Stimulated activated naive CD8-positive, alpha-beta T cell treated with anti-CD3 and anti-CD28 coated beads, Interleukin-15, Interleukin-2, amounts not matched to agents 100 ng/mL and 50 ng/mL, for 24 hours (primary cell): ENCODE data around the gene RELT.

Source experiments
- H3K27ac Mint-ChIP-seq: one replicate; pipeline ENCODE4 v1.8.0; 2021; ENCODE audit warnings: mild to moderate bottlenecking, mixed read lengths
- H3K27me3 Mint-ChIP-seq: one replicate; pipeline ENCODE4 v1.8.0; 2021; ENCODE audit warnings: mixed read lengths
- H3K36me3 Mint-ChIP-seq: one replicate; pipeline ENCODE4 v1.8.0; 2021; ENCODE audit warnings: low read depth, mixed read lengths
- H3K4me1 Mint-ChIP-seq: one replicate; pipeline ENCODE4 v1.8.0; 2021; ENCODE audit warnings: low read depth, mixed read lengths
- H3K4me3 Mint-ChIP-seq: one replicate; pipeline ENCODE4 v1.8.0; 2021; ENCODE audit warnings: mild to moderate bottlenecking, mixed read lengths
- H3K9me3 Mint-ChIP-seq: one replicate; pipeline ENCODE4 v1.8.0; 2021; ENCODE audit warnings: mixed read lengths

The RELT gene

DNA sequence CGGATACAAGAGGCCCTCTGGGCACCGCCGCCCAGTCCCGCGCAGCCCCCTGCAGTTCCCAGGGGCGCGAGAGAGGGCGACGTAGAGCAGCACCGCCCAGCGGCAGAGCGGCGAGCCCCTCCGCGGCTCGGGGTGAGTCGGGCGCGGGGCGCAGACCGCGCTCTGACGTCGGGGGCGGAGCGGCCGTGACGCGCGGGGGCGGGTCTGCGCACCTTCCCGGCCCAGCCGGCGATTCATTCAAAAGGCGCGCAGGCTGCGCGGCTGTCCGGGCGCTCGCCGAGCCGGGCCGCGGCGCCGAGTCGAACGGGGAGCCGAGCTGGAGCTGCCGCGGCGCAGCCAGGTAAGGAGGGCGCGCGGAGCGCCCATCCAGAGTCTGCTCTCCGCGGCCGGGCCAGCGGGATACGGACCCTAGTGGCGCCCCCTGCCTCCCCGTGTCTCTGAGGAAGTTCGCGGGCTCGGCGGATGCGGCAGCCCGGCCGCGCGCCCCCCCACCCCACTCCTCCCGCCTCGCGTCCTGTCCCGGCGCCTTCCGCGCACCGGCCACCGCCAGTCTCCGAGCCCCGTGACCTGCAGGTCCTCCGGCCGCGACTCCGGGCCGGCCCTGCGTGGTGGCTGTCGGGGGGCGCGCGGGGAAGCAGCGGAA lies at the start of gene RELT:
Gene RELT, plus strand, starts transcription at position 240 of the 643 bp plus-strand sequence. CDS start 12,738 bp downstream, outside the sequence.
- Mint-ChIP-seq H3K27ac (peak within 1 kb of the TSS; percentile 99), H3K4me3 (peak within 1 kb of the TSS; percentile 100), H3K4me1 (peaks cover 59% of the 10 kb centered on the region), H3K27me3 (no peaks in the 10 kb centered on the region), H3K36me3 (peaks cover 18% of the 10 kb centered on the region), H3K9me3 (no peaks in the 10 kb centered on the region)

DNA sequence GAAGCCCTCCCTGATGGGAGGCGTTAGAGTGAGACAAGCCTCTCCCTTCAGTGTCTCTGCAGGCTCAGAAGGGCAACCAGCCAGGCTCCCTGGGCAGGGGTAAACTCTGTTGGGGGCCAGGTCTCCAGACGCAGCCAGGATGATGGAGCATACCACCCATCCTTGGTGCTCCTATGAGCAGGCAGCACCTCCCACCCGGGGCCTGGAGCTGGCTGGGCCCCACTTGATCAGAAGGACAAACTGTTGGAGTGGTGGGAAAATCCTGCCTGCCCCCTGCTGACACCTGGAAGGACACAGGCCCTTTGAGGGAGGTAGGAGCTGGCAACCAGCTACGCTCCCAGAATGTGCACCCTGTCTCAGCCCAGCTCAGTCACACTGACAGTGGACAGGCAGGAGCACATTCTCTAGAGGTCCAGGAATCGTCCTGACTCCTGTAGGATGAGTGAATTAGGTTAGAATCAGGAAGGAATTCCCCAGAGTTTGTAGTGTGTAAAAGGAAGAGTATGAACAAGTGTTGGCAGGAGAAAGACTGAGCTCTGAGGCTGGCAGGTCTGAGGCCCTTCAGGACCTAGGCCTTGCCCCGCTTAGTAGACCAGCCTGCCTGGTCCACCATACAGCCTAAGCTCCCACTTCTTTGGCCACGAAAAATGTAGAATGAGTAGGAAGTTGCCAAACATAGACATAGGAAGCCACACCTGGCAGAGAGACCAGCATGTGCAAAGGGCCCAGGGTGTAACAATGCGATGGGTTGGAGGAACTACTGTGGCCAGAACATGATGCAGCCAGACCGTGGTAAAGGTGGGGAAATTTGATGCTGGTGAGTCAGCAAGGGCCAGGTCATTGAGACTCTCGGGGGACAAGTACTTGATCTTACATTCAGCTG lies 49.0 kb upstream of the RELT start:
- peaks cover 13% of the 10 kb centered on the region for H3K4me1 Mint-ChIP-seq
- no peak overlapping the region for H3K4me3 Mint-ChIP-seq
- H3K9me3 Mint-ChIP-seq, result no peaks in the 10 kb centered on the region
- H3K27ac Mint-ChIP-seq, result no peak overlapping the region
- H3K36me3 Mint-ChIP-seq, result no peaks in the 10 kb centered on the region
- no peaks in the 10 kb centered on the region for H3K27me3 Mint-ChIP-seq

DNA sequence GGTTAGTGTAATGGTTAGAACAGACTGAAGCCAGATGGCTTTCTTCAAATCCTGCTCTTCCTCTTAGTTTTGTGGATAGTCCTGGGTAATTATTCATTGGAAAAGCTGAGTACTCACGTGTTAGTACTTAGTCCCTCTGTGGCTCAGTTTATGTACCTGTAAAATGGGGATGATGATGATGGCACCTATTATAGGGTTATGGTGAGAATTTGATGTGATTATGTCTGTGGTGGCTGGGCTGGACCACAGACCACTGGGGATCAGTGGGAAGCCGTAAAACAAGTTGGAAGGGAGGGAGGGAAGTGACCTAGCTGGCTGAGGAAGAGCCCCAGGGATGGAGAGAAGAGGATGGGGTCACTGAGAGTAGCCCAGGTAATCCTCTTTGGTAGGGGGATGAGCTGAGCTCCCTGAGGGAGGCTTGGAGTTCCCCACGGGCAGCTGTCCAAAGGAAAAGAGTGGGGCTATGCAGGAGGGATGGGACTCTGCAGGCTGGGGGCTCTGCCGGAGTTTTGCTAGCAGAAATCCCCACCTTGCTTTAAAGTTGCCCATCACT lies 48.3 kb upstream of the RELT start:
- H3K9me3 Mint-ChIP-seq, result no peaks in the 10 kb centered on the region
- peaks cover 8% of the 10 kb centered on the region for H3K4me1 Mint-ChIP-seq
- H3K4me3 Mint-ChIP-seq, result no peak overlapping the region
- no peaks in the 10 kb centered on the region for H3K27me3 Mint-ChIP-seq
- H3K27ac Mint-ChIP-seq, result no peak overlapping the region
- H3K36me3 Mint-ChIP-seq, result no peaks in the 10 kb centered on the region

- H3K9me3 Mint-ChIP-seq, result no peaks in the 10 kb centered on the region
- no peak overlapping the region for H3K4me3 Mint-ChIP-seq
- H3K4me1 Mint-ChIP-seq, result peaks cover 8% of the 10 kb centered on the region
- no peak overlapping the region for H3K27ac Mint-ChIP-seq
- no peaks in the 10 kb centered on the region for H3K36me3 Mint-ChIP-seq
- H3K27me3 Mint-ChIP-seq, result no peaks in the 10 kb centered on the region
These were observed 45.6 kb upstream of the RELT start for GRCh38 chr11:73330569-73331093.

DNA sequence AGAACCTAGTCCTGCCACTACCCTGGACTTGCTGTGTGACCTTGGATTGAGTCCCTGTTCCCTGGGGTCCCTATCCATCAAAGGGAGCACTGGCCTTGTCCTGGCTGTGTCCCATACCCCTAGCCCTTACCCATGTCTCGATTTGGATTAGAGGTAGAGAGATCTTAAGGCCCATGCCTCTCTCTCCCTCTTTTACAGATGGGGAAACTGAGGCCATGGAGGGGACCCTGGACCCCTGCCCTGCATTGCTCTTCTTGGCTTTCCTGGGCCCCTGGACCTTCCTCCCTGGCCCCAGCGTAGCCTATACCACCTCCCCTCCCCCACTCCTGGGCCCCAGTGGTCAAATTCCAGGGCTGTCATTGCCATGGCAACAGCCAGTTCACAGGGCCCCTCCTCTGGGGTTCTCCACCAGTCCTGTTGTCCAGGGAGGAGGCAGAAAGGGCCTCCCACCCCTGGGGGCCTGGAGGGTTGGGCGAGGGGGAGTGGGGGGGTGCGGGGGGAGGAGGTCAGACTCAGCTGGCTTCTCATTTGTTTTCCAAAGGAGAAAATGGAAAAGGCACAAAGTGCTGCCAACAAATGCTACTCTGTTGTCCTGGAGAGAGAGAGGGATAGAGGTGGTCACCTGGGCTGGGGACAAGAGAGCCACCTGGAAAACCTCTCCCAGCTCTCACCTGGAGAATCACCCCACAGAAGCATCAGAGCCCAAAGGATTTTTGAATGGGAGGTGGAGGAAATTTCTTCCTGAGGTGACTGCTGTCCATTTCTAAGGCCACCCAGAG lies 44.9 kb upstream of the RELT start:
- H3K4me1 Mint-ChIP-seq, result peaks cover 8% of the 10 kb centered on the region
- H3K4me3 Mint-ChIP-seq, result no peak overlapping the region
- no peaks in the 10 kb centered on the region for H3K27me3 Mint-ChIP-seq
- no peaks in the 10 kb centered on the region for H3K9me3 Mint-ChIP-seq
- H3K36me3 Mint-ChIP-seq, result no peaks in the 10 kb centered on the region
- H3K27ac Mint-ChIP-seq, result no peak overlapping the region

DNA sequence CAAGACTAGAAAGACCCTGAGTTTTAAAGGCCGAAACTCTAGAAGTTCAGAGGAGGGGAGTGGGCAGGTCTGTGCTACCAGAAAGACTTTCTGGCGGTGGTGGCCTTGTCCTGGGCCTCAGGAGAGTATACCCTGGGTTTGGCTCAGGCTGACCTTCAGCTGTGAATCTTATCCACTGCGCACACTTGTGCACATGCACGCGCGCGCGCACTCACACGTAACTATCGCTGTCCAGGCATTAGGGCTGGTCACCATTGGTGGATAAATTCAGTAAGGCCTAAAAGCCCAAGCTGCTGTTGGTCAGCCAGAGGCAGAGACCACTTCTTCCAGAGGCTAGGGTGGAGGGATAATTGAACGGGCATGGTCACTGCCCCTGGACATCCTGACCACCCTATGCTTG lies 43.0 kb upstream of the RELT start:
- Mint-ChIP-seq H3K27ac (no peak overlapping the region), H3K9me3 (no peaks in the 10 kb centered on the region), H3K27me3 (peaks cover 4% of the 10 kb centered on the region), H3K4me3 (no peak overlapping the region), H3K36me3 (no peaks in the 10 kb centered on the region), H3K4me1 (no peaks in the 10 kb centered on the region)

GRCh38 chr11:73333640-73334383 lies 42.4 kb upstream of the RELT start:
- Mint-ChIP-seq H3K36me3 (no peaks in the 10 kb centered on the region), H3K27me3 (peaks cover 4% of the 10 kb centered on the region), H3K27ac (no peak overlapping the region), H3K4me1 (no peaks in the 10 kb centered on the region), H3K9me3 (no peaks in the 10 kb centered on the region), H3K4me3 (no peak overlapping the region)

DNA sequence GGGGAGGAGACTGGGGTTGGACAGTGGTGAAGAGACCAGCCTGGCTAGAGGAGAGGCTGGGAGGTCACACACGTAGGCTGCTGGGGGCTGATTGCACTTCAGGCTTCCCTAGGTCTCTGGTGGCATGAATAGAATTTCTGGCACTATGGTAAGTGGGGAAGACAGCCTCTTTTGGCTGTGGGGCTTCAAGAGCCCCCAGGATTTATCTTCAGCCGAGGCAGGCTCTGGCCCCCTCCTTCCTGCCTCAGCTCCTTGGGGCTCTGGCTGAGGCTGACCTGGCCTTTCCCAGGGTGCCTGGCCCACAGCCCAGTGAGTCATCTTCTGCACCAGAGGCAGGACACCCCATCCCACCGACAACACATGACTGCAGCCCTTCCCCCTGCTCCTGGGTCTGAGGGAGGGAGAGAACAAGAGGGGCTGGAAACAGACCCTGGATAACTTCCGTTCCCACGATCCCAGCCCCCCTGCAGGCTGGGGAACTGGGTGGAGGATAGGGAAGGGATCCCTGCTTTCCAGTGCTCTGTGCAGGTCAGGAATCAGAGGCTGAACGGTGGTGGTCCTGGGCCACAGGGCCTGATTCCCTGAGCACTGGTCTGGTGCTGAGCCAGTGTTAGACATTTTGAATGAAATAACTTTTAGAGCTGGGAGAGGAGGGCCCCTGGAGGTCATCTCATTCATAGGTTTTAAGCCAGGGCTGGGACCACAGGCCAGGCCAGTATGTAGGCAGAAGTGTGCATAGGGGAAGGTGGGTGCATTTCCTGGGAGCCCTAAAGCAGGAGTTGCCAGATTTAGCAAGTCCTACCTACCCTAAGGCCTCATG lies 41.6 kb upstream of the RELT start:
- H3K27ac Mint-ChIP-seq, result no peak overlapping the region
- H3K9me3 Mint-ChIP-seq, result no peaks in the 10 kb centered on the region

DNA sequence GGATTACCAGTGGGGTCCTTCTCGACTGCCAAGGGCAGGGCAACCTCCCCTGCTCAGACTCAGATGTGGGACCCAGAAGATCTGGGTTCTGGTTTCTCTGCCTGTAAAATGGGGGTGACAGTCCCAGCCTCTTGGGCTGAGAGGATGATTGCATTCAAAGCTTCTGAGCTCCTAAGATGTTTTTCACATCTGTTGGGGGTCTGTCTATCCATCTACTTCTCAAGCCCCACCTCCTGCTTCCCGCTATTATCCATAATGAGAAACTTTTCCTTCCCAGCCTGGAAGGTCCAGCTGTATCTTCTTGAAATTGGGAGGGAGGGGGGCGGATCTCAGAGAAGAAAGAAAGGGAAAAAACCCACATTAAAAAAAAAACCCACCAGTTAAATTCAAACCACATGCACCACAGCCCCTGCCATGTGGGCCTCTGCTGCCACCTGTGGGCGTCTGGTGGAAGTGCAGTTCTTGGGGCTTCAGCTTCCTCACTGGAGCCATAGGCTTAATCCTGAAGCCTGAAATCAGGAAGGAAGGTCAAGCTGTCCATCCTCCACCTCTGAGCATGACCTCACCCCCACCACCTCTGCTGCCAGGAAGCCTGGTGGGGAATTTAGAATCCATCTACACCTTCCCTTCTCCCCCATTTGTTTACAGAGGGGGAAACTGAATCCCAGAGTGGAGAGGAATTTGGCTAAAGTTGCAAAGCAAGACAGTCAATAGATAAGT lies 40.8 kb upstream of the RELT start:
- H3K27me3 Mint-ChIP-seq, result peaks cover 4% of the 10 kb centered on the region
- H3K36me3 Mint-ChIP-seq, result no peaks in the 10 kb centered on the region
- no peak overlapping the region for H3K4me3 Mint-ChIP-seq
- H3K9me3 Mint-ChIP-seq, result no peaks in the 10 kb centered on the region
- no peak overlapping the region for H3K27ac Mint-ChIP-seq
- no peaks in the 10 kb centered on the region for H3K4me1 Mint-ChIP-seq

More for the DNA sequence above, 41.6 kb upstream of the RELT start:
- Mint-ChIP-seq H3K27me3 (peaks cover 4% of the 10 kb centered on the region), H3K4me1 (no peaks in the 10 kb centered on the region), H3K4me3 (no peak overlapping the region), H3K36me3 (no peaks in the 10 kb centered on the region)

DNA sequence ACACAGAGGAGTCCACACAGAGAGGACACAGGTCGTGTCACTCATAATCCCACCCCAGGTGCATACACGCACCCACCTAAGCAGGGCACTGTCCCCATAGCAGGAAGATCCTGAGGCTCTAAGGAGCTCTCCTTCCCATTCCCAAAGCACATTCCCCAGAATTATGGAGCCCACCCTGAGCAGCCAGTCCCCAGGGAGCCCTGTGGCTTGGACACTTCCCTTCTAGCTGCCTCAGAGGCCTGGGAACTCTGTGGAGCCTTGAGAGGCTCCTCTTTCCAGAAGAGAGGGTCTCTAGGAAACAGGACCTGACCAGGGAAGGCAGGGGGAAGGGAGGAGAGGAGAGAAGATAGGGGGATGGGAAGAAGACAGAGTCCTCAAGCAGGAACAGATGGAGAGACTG lies 38.4 kb upstream of the RELT start:
- peaks cover 4% of the 10 kb centered on the region for H3K27me3 Mint-ChIP-seq
- no peaks in the 10 kb centered on the region for H3K36me3 Mint-ChIP-seq
- H3K27ac Mint-ChIP-seq, result no peak overlapping the region
- no peaks in the 10 kb centered on the region for H3K4me1 Mint-ChIP-seq
- H3K9me3 Mint-ChIP-seq, result no peaks in the 10 kb centered on the region
- no peak overlapping the region for H3K4me3 Mint-ChIP-seq

- Mint-ChIP-seq H3K27me3 (peaks cover 4% of the 10 kb centered on the region), H3K27ac (no peak overlapping the region), H3K4me1 (no peaks in the 10 kb centered on the region), H3K9me3 (no peaks in the 10 kb centered on the region), H3K4me3 (no peak overlapping the region), H3K36me3 (no peaks in the 10 kb centered on the region)
These were observed 37.9 kb upstream of the RELT start for GRCh38 chr11:73338279-73338678.

- no peaks in the 10 kb centered on the region for H3K36me3 Mint-ChIP-seq
- H3K9me3 Mint-ChIP-seq, result no peaks in the 10 kb centered on the region
- no peak overlapping the region for H3K27ac Mint-ChIP-seq
- H3K4me1 Mint-ChIP-seq, result no peaks in the 10 kb centered on the region
- no peak overlapping the region for H3K4me3 Mint-ChIP-seq
- H3K27me3 Mint-ChIP-seq, result peaks cover 4% of the 10 kb centered on the region
These were observed 36.0 kb upstream of the RELT start for GRCh38 chr11:73340164-73340563.

DNA sequence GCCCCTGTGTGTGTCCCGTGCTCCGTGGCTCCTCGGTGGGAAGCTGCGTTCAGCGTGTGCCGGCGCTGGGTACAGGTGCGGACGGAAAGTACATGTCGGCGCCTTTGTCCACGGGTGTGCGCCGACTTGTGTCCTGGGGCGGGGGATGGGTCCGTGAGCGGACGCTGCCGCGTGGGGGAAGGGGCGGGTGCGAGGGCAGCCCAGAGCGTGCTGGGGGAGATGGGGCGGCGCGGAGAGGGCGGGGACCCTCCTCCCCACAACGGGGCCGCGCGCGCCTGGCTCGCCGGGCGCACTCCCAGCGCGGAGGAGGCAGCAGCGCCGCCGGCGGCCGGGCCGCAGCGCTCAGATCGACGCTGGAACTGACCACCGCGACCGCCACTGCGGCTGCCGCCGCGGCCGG lies 33.6 kb upstream of the RELT start:
- no peaks in the 10 kb centered on the region for H3K36me3 Mint-ChIP-seq
- no peaks in the 10 kb centered on the region for H3K9me3 Mint-ChIP-seq
- no peaks in the 10 kb centered on the region for H3K27me3 Mint-ChIP-seq
- H3K4me3 Mint-ChIP-seq, result no peak overlapping the region
- no peaks in the 10 kb centered on the region for H3K4me1 Mint-ChIP-seq
- H3K27ac Mint-ChIP-seq, result no peak overlapping the region
